GM23338 (cell line): ENCODE measurements around the gene SDF2L1. TPM values are rescaled to one million over a fixed set of nuclear protein-coding genes. Genes with fewer than 3 reads are reported as not detected.

Experiments used
- ATAC-seq: fragments of 200-7000 bp; cut with Tn5 transposase; 3 replicates; pipeline ENCODE4 v1.9.1; 2020
- DNase-seq: peaks from one replicate; pipeline ENCODE4 v3.0.0-alpha.2; 2015; ENCODE audit warnings: low spot score
- H2AFZ ChIP-seq: fragments of 200-600 bp; sonication (generic); 2 replicates; pipeline ENCODE4 v1.8.0; 2016; ENCODE audit warnings: antibody characterized with exemption, mild to moderate bottlenecking, moderate library complexity
- H3F3A ChIP-seq: fragments of 200-600 bp; sonication (generic); replicated peaks from 2 replicates; pipeline ENCODE4 v1.8.0; 2017; ENCODE audit warnings: antibody characterized with exemption, mixed run types, low read depth
- H3K27ac ChIP-seq: fragments of 200-600 bp; sonication (generic); 2 replicates; pipeline ENCODE4 v1.6.1; 2016; ENCODE audit warnings: low read depth
- H3K27me3 ChIP-seq: fragments of 200-600 bp; sonication (generic); 2 replicates; pipeline ENCODE4 v1.8.0; 2016; ENCODE audit warnings: mild to moderate bottlenecking, mixed run types, moderate library complexity; ENCODE audit not compliant: insufficient read depth
- H3K36me3 ChIP-seq: fragments of 200-600 bp; sonication (generic); 2 replicates; pipeline ENCODE4 v1.8.0; 2016; ENCODE audit warnings: mild to moderate bottlenecking; ENCODE audit not compliant: insufficient read depth
- H3K4me1 ChIP-seq: fragments of 200-600 bp; sonication (generic); 2 replicates; pipeline ENCODE4 v1.8.0; 2016; ENCODE audit warnings: mild to moderate bottlenecking, moderate library complexity; ENCODE audit not compliant: insufficient read depth
- H3K4me2 ChIP-seq: fragments of 200-600 bp; sonication (generic); 2 replicates; pipeline ENCODE4 v1.7.1; 2017; ENCODE audit warnings: mixed run types
- H3K4me3 ChIP-seq: fragments of 200-600 bp; sonication (generic); 2 replicates; pipeline ENCODE4 v1.6.1; 2016; ENCODE audit warnings: mixed run types
- H3K79me2 ChIP-seq: fragments of 200-600 bp; sonication (generic); replicated peaks from 2 replicates; pipeline ENCODE4 v1.8.0; 2017; ENCODE audit warnings: mild to moderate bottlenecking; ENCODE audit not compliant: insufficient read depth
- H3K9me2 ChIP-seq: fragments of 200-600 bp; sonication (generic); 2 replicates; pipeline ENCODE4 v1.8.0; 2017; ENCODE audit not compliant: insufficient read depth
- H4K20me1 ChIP-seq: fragments of 200-600 bp; sonication (generic); replicated peaks from 2 replicates; pipeline ENCODE4 v1.8.0; 2017; ENCODE audit warnings: mild to moderate bottlenecking; ENCODE audit not compliant: insufficient read depth
- H3K27ac Mint-ChIP-seq: 2 replicates; pipeline ENCODE4 v1.8.0; 2020; ENCODE audit warnings: inconsistent platforms, mild to moderate bottlenecking, moderate library complexity, mixed read lengths
- H3K27me3 Mint-ChIP-seq: 3 replicates; pipeline ENCODE4 v1.8.0; 2022; ENCODE audit warnings: low read depth, mild to moderate bottlenecking, moderate library complexity, mixed read lengths, inconsistent platforms; ENCODE audit not compliant: insufficient read depth, poor library complexity
- H3K36me3 Mint-ChIP-seq: 3 replicates; pipeline ENCODE4 v1.8.0; 2021; ENCODE audit warnings: low read depth, mild to moderate bottlenecking, inconsistent platforms, moderate library complexity, mixed read lengths
- H3K4me1 Mint-ChIP-seq: 3 replicates; pipeline ENCODE4 v1.8.0; 2020; ENCODE audit warnings: mild to moderate bottlenecking, inconsistent platforms, mixed read lengths
- H3K4me3 Mint-ChIP-seq: 3 replicates; pipeline ENCODE4 v1.8.0; 2021; ENCODE audit warnings: moderate library complexity, mild to moderate bottlenecking, inconsistent platforms, mixed read lengths
- H3K9me3 Mint-ChIP-seq: 3 replicates; pipeline ENCODE4 v1.8.0; 2020; ENCODE audit warnings: moderate library complexity, mild to moderate bottlenecking, inconsistent platforms, mixed read lengths
- CTCF ChIP-seq, 2 experiments: fragments of 200-600 bp in 1 of 2; sonication (generic) in 1 of 2; conservative IDR thresholded peaks; 2 replicates each; pipeline versions ENCODE4 v1.5.1 to v1.6.1; 2016 to 2017; ENCODE audit warnings: antibody characterized with exemption in 2 of 2, low read depth in 2 of 2, mild to moderate bottlenecking in 2 of 2, moderate library complexity in 1 of 2
- EZH2 ChIP-seq: fragments of 200-600 bp; sonication (generic); IDR thresholded peaks from one replicate; pipeline ENCODE4 v1.8.0; 2017; ENCODE audit warnings: antibody characterized with exemption, mild to moderate bottlenecking, low read depth; ENCODE audit not compliant: unreplicated experiment
- EZH2phosphoT487 ChIP-seq: fragments of 200-600 bp; sonication (generic); IDR thresholded peaks from one replicate; pipeline ENCODE4 v1.8.1; 2018; ENCODE audit warnings: antibody characterized with exemption; ENCODE audit not compliant: unreplicated experiment
- POLR2AphosphoS5 ChIP-seq: IDR thresholded peaks from 2 replicates; pipeline ENCODE4 v1.6.1; 2016; ENCODE audit warnings: antibody characterized with exemption, low read depth
- ZNF331 ChIP-seq: fragments of 250-450 bp; sonication (Bioruptor Pico); IDR thresholded peaks from 2 replicates; pipeline ENCODE4 v1.5.0; 2020; ENCODE audit warnings: low read depth, mild to moderate bottlenecking, moderate library complexity
- ZNF462 ChIP-seq: fragments of 250-450 bp; sonication (Bioruptor Pico); IDR thresholded peaks from 2 replicates; pipeline ENCODE4 v1.5.0; 2020; ENCODE audit warnings: mild to moderate bottlenecking, moderate library complexity
- polyA plus RNA-seq: library from polyadenylated mRNA; unstranded; fragments of >200 nt; fragmentation: Nextera tagmentation; extraction: Ambion mirVana; gene quantifications from 2 replicates; pipeline ENCODE4 v1.2.1, GENCODE V29; 2016
- total RNA-seq: library from RNA; depleted of rRNA; stranded (reverse); fragments of >200 nt; shearing (Covaris generic); gene quantifications from 2 replicates; pipeline ENCODE4 v1.2.3, GENCODE V29; 2014

Gene SDF2L1
- total and polyA plus RNA-seq, 2 experiments from 2014 or later, result 62.3 to 72.7 TPM

- Histone ChIP-seq H3K27me3 (no peaks in the 10 kb centered on the region), H3K4me2 (no peak overlapping the region), H3K4me1 (no peaks in the 10 kb centered on the region), H3F3A (no peaks in the 10 kb centered on the region), H3K4me3 (no peak overlapping the region), H3K79me2 (no peaks in the 10 kb centered on the region), H2AFZ (no peak overlapping the region), H4K20me1 (peaks cover 9% of the 10 kb centered on the region; the same call in 1 of the 2 replicates), H3K27ac (no peak overlapping the region), H3K36me3 (0 out of 2 replicates have a peak, but pooled peaks cover 4% of the 10 kb centered on the region), H3K9me2 (no peaks in the 10 kb centered on the region)
- Mint-ChIP-seq H3K27ac (no peak overlapping the region), H3K4me1 (no peaks in the 10 kb centered on the region), H3K4me3 (no peak overlapping the region), H3K27me3 (peaks cover 8% of the 10 kb centered on the region), H3K36me3 (peaks cover 18% of the 10 kb centered on the region), H3K9me3 (no peaks in the 10 kb centered on the region)
- no peak for ATAC-seq
- DNase-seq, result no peak
- TF ChIP-seq ZNF462 (CRISPR knock-in tag) (no peak), ZNF331 (no peak), EZH2phosphoT487 (no peak), POLR2AphosphoS5 (no peak), EZH2 (no peak), CTCF (conservative IDR thresholded peaks at IDR 0.05; ENCODE audit: low read depth in 2 of 2) (no peak)
These were observed 45.7 kb downstream of the SDF2L1 start for GRCh38 chr22:21687685-21688259.
